HFFc6 (cell line): Measurements from ENCODE around the gene SPP2. TPM values are rescaled to one million over a fixed set of nuclear protein-coding genes. Genes with fewer than 3 reads are reported as not detected.

Experiments used
- DNase-seq: peaks from one replicate; pipeline ENCODE4 v3.0.0-alpha.2; 2018
- H3K27ac Mint-ChIP-seq: 2 replicates; pipeline ENCODE4 v1.8.0; 2020; ENCODE audit warnings: mild to moderate bottlenecking, mixed read lengths
- H3K27me3 Mint-ChIP-seq: 2 replicates; pipeline ENCODE4 v1.8.0; 2021; ENCODE audit warnings: mild to moderate bottlenecking, moderate library complexity, mixed read lengths; ENCODE audit not compliant: insufficient read depth
- H3K36me3 Mint-ChIP-seq: 2 replicates; pipeline ENCODE4 v1.8.0; 2021; ENCODE audit warnings: low read depth, mixed read lengths
- H3K4me1 Mint-ChIP-seq: 2 replicates; pipeline ENCODE4 v1.8.0; 2020; ENCODE audit warnings: low read depth, mixed read lengths
- H3K4me3 Mint-ChIP-seq: 2 replicates; pipeline ENCODE4 v1.8.0; 2020; ENCODE audit warnings: mild to moderate bottlenecking, moderate library complexity, mixed read lengths
- H3K9me3 Mint-ChIP-seq: 2 replicates; pipeline ENCODE4 v1.8.0; 2020; ENCODE audit warnings: mild to moderate bottlenecking, mixed read lengths
- total RNA-seq, 6 experiments: library from RNA; stranded (reverse); fragmentation: NEBNext Ultra II Directional; extraction: Animal tissue kit (Norgen Biotek cat#: 25700); gene quantifications; 2 replicates in 1 of 6; 3 replicates in 5 of 6; pipeline ENCODE4 v1.2.3, GENCODE V29; 2021
- TF ChIP-seq, protein P1 (sequence below): fragments of 200-600 bp; sonication (generic); IDR thresholded peaks from 2 replicates; pipeline ENCODE4 v1.5.0; 2021; ENCODE audit warnings: antibody characterized with exemption, mild to moderate bottlenecking

SPP2 gene
- total RNA-seq, 6 experiments from 2014 or later, result not detected

DNA sequence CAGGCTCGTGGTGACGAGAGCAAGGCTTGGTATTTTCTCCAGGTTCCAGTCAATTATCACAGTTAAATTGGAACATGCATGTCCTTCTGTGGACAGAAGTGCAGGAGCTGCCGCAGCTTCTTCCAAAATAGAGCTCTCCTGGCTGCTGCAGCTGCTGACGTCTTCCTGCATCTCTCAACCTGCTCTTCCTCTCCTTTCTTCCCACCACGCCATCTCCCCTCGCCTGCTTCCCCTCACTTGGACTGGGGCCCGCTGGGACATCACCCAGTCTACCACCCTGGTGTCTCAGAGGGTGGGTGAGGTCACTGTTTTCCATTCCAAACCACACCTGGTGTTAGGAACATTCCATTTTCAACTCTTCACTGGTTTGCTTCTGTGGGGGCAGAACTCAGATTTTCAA, 41.4 kb downstream of the SPP2 start:
- Mint-ChIP-seq H3K4me3 (no peak overlapping the region), H3K4me1 (no peaks in the 10 kb centered on the region), H3K36me3 (no peaks in the 10 kb centered on the region), H3K27me3 (peaks cover 8% of the 10 kb centered on the region), H3K9me3 (no peaks in the 10 kb centered on the region), H3K27ac (no peak overlapping the region)
- no peak for DNase-seq
- TF ChIP-seq, protein P1, sequence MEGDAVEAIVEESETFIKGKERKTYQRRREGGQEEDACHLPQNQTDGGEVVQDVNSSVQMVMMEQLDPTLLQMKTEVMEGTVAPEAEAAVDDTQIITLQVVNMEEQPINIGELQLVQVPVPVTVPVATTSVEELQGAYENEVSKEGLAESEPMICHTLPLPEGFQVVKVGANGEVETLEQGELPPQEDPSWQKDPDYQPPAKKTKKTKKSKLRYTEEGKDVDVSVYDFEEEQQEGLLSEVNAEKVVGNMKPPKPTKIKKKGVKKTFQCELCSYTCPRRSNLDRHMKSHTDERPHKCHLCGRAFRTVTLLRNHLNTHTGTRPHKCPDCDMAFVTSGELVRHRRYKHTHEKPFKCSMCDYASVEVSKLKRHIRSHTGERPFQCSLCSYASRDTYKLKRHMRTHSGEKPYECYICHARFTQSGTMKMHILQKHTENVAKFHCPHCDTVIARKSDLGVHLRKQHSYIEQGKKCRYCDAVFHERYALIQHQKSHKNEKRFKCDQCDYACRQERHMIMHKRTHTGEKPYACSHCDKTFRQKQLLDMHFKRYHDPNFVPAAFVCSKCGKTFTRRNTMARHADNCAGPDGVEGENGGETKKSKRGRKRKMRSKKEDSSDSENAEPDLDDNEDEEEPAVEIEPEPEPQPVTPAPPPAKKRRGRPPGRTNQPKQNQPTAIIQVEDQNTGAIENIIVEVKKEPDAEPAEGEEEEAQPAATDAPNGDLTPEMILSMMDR, result no peak

DNA sequence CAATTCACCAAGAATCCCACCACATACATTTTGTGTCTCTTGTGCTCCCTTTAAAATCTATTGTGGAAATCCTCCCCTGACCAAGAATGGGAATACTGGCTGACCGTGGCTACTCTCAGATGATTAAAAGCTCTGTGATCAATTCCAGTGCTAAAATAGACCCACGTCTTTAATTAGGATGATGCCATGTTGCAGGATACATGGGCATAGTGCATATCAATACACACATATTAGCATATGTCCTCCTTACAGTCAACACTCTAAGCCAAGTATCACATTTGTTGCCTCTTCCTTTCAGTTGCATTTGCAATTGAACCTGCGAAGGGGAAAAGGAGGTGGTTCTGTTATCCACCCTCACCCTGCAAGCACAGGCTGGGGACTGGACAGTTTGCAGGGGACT, 41.8 kb downstream of the SPP2 start:
- TF ChIP-seq, protein P1, result no peak
- H3K36me3 Mint-ChIP-seq, result no peaks in the 10 kb centered on the region
- peaks cover 8% of the 10 kb centered on the region for H3K27me3 Mint-ChIP-seq
- no peak overlapping the region for H3K27ac Mint-ChIP-seq
- H3K9me3 Mint-ChIP-seq, result no peaks in the 10 kb centered on the region
- H3K4me3 Mint-ChIP-seq, result no peak overlapping the region
- DNase-seq, result no peak
- H3K4me1 Mint-ChIP-seq, result no peaks in the 10 kb centered on the region

DNA sequence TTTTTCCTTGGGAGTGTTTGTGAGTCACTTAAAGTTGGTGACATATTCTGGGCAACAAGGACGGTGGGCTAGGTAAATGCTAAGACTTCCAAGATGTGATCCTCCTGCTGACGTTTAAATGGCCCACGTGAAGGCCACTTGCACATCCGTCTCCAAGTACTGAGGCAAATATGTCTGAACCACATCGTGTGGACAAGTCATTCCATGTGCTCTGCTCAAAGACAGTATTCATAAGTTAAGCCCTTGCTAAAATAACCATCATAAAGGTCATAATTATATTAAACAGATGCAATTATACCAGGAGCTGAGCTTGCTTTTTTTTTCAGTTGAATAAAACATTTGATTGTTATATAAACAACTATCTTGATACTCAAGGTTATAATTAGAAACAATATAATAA, 44.8 kb downstream of the SPP2 start:
- Mint-ChIP-seq H3K27ac (no peak overlapping the region), H3K36me3 (no peaks in the 10 kb centered on the region), H3K27me3 (peaks cover 9% of the 10 kb centered on the region), H3K4me1 (no peaks in the 10 kb centered on the region), H3K9me3 (no peaks in the 10 kb centered on the region), H3K4me3 (no peak overlapping the region)
- TF ChIP-seq, protein P1, result no peak
- DNase-seq, result no peak

DNA sequence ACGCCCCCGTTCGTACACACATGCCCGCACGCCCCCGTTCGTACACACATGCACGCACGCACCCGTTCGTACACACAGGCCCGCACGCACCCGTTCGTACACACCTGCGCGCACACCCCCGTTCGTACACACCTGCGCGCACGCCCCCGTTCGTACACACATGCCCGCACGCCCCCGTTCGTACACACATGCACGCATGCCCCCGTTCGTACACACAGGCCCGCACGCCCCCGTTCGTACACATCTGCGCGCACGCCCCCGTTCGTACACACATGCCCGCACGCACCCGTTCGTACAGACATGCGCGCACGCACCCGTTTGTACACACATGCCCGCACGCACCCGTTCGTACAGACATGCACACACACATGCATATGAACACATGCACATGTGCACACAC, 45.7 kb downstream of the SPP2 start:
- DNase-seq, result no peak

DNA sequence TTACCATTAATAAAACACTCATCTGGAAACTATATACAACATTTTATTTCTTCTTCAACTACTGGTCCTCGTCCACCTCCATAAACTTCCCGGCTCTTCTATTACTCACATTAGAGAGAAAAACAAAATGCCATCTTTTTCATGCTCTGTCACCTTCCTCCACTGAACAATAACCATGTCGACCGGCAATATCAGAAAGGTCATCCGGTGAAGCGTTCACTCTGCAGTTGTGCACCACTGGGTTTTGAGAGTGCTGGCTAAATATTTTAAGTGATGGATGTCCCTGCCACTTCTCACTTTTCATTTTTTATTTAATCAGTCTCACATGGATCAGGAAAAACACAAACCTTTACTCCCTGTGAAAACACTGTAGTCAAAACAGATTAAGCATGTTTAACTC, 48.2 kb downstream of the SPP2 start:
- Mint-ChIP-seq H3K4me1 (no peaks in the 10 kb centered on the region), H3K27me3 (peaks cover 11% of the 10 kb centered on the region), H3K36me3 (no peaks in the 10 kb centered on the region), H3K9me3 (no peaks in the 10 kb centered on the region), H3K4me3 (no peak overlapping the region), H3K27ac (no peak overlapping the region)
- DNase-seq, result no peak
- TF ChIP-seq, protein P1, result no peak

More for the DNA sequence above, 45.7 kb downstream of the SPP2 start:
- H3K36me3 Mint-ChIP-seq, result no peaks in the 10 kb centered on the region
- peaks cover 11% of the 10 kb centered on the region for H3K27me3 Mint-ChIP-seq
- no peaks in the 10 kb centered on the region for H3K9me3 Mint-ChIP-seq
- no peak overlapping the region for H3K4me3 Mint-ChIP-seq
- no peak overlapping the region for H3K27ac Mint-ChIP-seq
- TF ChIP-seq, protein P1, result no peak
- no peaks in the 10 kb centered on the region for H3K4me1 Mint-ChIP-seq

DNA sequence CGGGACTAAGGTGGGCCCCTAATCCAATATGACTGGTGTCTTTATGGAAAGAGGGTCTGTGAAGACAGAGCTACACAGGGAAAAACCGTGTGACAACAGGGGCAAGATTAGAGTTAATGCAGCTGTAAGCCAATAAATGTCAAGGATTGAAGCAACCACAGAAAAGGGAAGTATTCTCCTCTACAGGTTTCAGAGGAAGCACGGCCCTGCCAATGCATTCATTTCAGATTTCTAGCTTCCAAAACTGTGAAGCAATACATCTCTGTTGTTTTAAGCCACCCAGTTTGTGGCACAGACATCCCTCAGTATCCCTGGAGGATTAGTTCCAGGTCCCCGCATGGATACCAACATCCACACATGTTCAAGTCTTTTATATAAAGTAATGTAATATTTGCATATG, 48.8 kb downstream of the SPP2 start:
- Mint-ChIP-seq H3K36me3 (no peaks in the 10 kb centered on the region), H3K27ac (no peak overlapping the region)
- TF ChIP-seq, protein P1, result no peak

More for the DNA sequence above, 48.8 kb downstream of the SPP2 start:
- H3K27me3 Mint-ChIP-seq, result peaks cover 10% of the 10 kb centered on the region
- DNase-seq, result no peak
- H3K4me3 Mint-ChIP-seq, result no peak overlapping the region
- H3K9me3 Mint-ChIP-seq, result no peaks in the 10 kb centered on the region
- H3K4me1 Mint-ChIP-seq, result no peaks in the 10 kb centered on the region
